Pulmonary artery endothelial cell (primary cell): Measurements from ENCODE around the gene CFHR1. TPM values are rescaled to one million over a fixed set of nuclear protein-coding genes. Genes with fewer than 3 reads are reported as not detected.

Experiments used
- DNase-seq: peaks from one replicate; pipeline ENCODE4 v3.0.0-alpha.2; 2011; ENCODE audit warnings: low read depth, low spot score
- total RNA-seq: library from RNA; depleted of rRNA; stranded (reverse); fragments of >200 nt; gene quantifications from 2 replicates; pipeline ENCODE4 v1.2.3, GENCODE V29; 2014

The CFHR1 gene
- total RNA-seq, 1 donor from 2014 or later: 0.07 TPM

GRCh38 chr1:196875935-196876334 is 56.4 kb downstream of the CFHR1 start:
- DNase-seq: no peak

GRCh38 chr1:196877964-196878363 is 58.4 kb downstream of the CFHR1 start:
- DNase-seq: no peak

Other genes with a start within 250 kb of the CFHR1 start
- gene KCNT2, start 211.3 kb upstream of the CFHR1 start, total RNA-seq: 0.53 and 2.5 TPM in 2 replicates
- 74.6 and 160 TPM in 2 replicates for gene CFH, start 167.7 kb upstream of the CFHR1 start, total RNA-seq
- not detected in 2 replicates for gene CFHR3, start 44.9 kb upstream of the CFHR1 start, total RNA-seq
- not detected in 2 replicates for gene CFHR4, start 68.3 kb downstream of the CFHR1 start, total RNA-seq
- not detected in 2 replicates for gene CFHR2, start 124.0 kb downstream of the CFHR1 start, total RNA-seq
- not detected in 2 replicates for gene CFHR5, start 157.8 kb downstream of the CFHR1 start, total RNA-seq
- gene F13B, start 247.5 kb downstream of the CFHR1 start, total RNA-seq: not detected in 2 replicates